ENCODE data around the gene SMIM35. TPM values are rescaled to one million over a fixed set of nuclear protein-coding genes. Genes with fewer than 3 reads are reported as not detected.

The SMIM35 gene
- total and polyA plus RNA-seq, 2 donors (not counting 3 experiments of a cell fraction or from before 2014, with no cell fraction given), result not detected

GRCh38 chr11:118129471-118130172 lies 42.9 kb upstream of the SMIM35 start:
- H3K79me2 ChIP-seq (ENCODE audit: control insufficient read depth, insufficient read depth, low read length), result no peaks in the 10 kb centered on the region
- H3K36me3 ChIP-seq (ENCODE audit: control insufficient read depth in 2 of 2, extremely low read depth in 1 of 2, insufficient read depth in 2 of 2, low read length in 2 of 2), result no peaks in the 10 kb centered on the region
- H3K4me3 ChIP-seq (replicated peaks in 1 of 3; ENCODE audit: insufficient read depth in 1 of 3, low read depth in 1 of 3, low read length in 3 of 3), result no peak overlapping the region
- dilution Hi-C loops (cut with MboI; ENCODE audit: extremely low pct_ligation_motif_present, low sequenced_read_pairs) (no loop called here), intact Hi-C loops (cut with micrococcal nuclease) (no loop called here)
- BruUV-seq (replicated peaks), result no TSS peak
- no peaks in the 10 kb centered on the region for H3K4me1 ChIP-seq (ENCODE audit: control insufficient read depth, extremely low read depth, insufficient read depth, low read length)
- CTCF ChIA-PET, result no interaction called here
- no peak for TF ChIP-seq JUN (IDR thresholded peaks at IDR 0.05; ENCODE audit: borderline replicate concordance, insufficient read depth, insufficient read length, low read depth)
- no peak for TF ChIP-seq POLR2AphosphoS5 (IDR thresholded peaks at IDR 0.05; ENCODE audit: insufficient read depth, low read depth, low read length)
- TF ChIP-seq GATA2 (IDR thresholded peaks at IDR 0.05; ENCODE audit: insufficient read depth, insufficient read length, low read depth, low read length), result no peak
- no peak for TF ChIP-seq MYC (IDR thresholded peaks at IDR 0.05; ENCODE audit: low read depth, low read length)
- no peak for TF ChIP-seq CTCF (IDR thresholded peaks at IDR 0.05; ENCODE audit: extremely low read depth in 1 of 2, insufficient read depth in 1 of 2, low read depth in 1 of 2, low read length in 2 of 2)
- TF ChIP-seq MAX (IDR thresholded peaks at IDR 0.05; ENCODE audit: insufficient read depth, insufficient read length), result no peak
- TF ChIP-seq EZH2 (IDR thresholded peaks at IDR 0.05; ENCODE audit: borderline replicate concordance, low read depth, low read length, severe bottlenecking), result no peak
- TF ChIP-seq POLR2A (IDR thresholded peaks at IDR 0.05; ENCODE audit: low read depth, low read length), result no peak
- no peak for TF ChIP-seq FOS (IDR thresholded peaks at IDR 0.05; ENCODE audit: borderline replicate concordance, insufficient read depth, low read length)
- H3K4me2 ChIP-seq (ENCODE audit: insufficient read depth, low read length), result no peak overlapping the region
- H4K20me1 ChIP-seq (replicated peaks; ENCODE audit: control insufficient read depth, extremely low read depth, insufficient read depth, low read length), result no peaks in the 10 kb centered on the region
- no peaks in the 10 kb centered on the region for H3K9me1 ChIP-seq (replicated peaks; ENCODE audit: control insufficient read depth, extremely low read depth, insufficient read depth, low read length)
- no peak overlapping the region for H3K27ac ChIP-seq (ENCODE audit: insufficient read depth, low read depth, low read length)
- no peak for FAIRE-seq
- no peak overlapping the region for H3K9ac ChIP-seq (replicated peaks; ENCODE audit: extremely low read depth, insufficient read depth, low read length)
- H3K27me3 ChIP-seq (ENCODE audit: control insufficient read depth in 2 of 2, insufficient read depth in 2 of 2, low read length in 2 of 2), result peaks cover 3 to 6% of the 10 kb centered on the region in 2 experiments
- H2AFZ ChIP-seq (ENCODE audit: low read depth, low read length), result no peak overlapping the region
- DNase-seq (ENCODE audit: low read depth, low spot score), result no peak
- POLR2A ChIA-PET, result no interaction called here
- no peaks in the 10 kb centered on the region for H3K9me3 ChIP-seq (replicated peaks; ENCODE audit: control insufficient read depth, insufficient read depth, low read length)

Measured in endothelial cell of umbilical vein (primary cell).